Measurements from ENCODE around the gene LCE1D.

The LCE1D gene

GRCh38 chr1:152776361-152776760, 20.2 kb upstream of the LCE1D start:
- H3K4me3 ChIP-seq (ENCODE audit: low read depth, low read length), result no peak overlapping the region
- DNase-seq (ENCODE audit: low read depth), result no peak
- no peak for TF ChIP-seq CTCF (IDR thresholded peaks at IDR 0.05; ENCODE audit: control insufficient read depth, extremely low read depth, insufficient read depth)

GRCh38 chr1:152777510-152778137, 18.9 kb upstream of the LCE1D start:
- DNase-seq (ENCODE audit: low read depth), result no peak
- peak; percentile 18; the same call in 1 of the 2 replicates for TF ChIP-seq CTCF (IDR thresholded peaks at IDR 0.05; ENCODE audit: control insufficient read depth, extremely low read depth, insufficient read depth)

GRCh38 chr1:152783095-152783494, 13.4 kb upstream of the LCE1D start:
- no peak for DNase-seq (ENCODE audit: low read depth)
- no peak overlapping the region for H3K4me3 ChIP-seq (ENCODE audit: low read depth, low read length)
- TF ChIP-seq CTCF (IDR thresholded peaks at IDR 0.05; ENCODE audit: control insufficient read depth, extremely low read depth, insufficient read depth), result no peak

More at GRCh38 chr1:152777510-152778137, 18.9 kb upstream of the LCE1D start:
- no peak overlapping the region for H3K4me3 ChIP-seq (ENCODE audit: low read depth, low read length)

GRCh38 chr1:152786077-152786476, 10.4 kb upstream of the LCE1D start, which contains the start of gene LCE1E:
TSS of gene LCE1E (plus strand) at chr1:152786257. CDS start at chr1:152787300, 1,043 bp downstream.
- TF ChIP-seq CTCF (IDR thresholded peaks at IDR 0.05; ENCODE audit: control insufficient read depth, extremely low read depth, insufficient read depth), result no peak
- no peak within 1 kb of the TSS for H3K4me3 ChIP-seq (ENCODE audit: low read depth, low read length)
- DNase-seq (ENCODE audit: low read depth), result no peak

GRCh38 chr1:152795686-152796085, 835 bp upstream of the LCE1D start:
- no peak for DNase-seq (ENCODE audit: low read depth)
- H3K4me3 ChIP-seq (ENCODE audit: low read depth, low read length), result no peak overlapping the region
- no peak for TF ChIP-seq CTCF (IDR thresholded peaks at IDR 0.05; ENCODE audit: control insufficient read depth, extremely low read depth, insufficient read depth)

GRCh38 chr1:152801333-152801732, 4.8 kb downstream of the LCE1D start:
- no peak for DNase-seq (ENCODE audit: low read depth)
- no peak overlapping the region for H3K4me3 ChIP-seq (ENCODE audit: low read depth, low read length)
- no peak for TF ChIP-seq CTCF (IDR thresholded peaks at IDR 0.05; ENCODE audit: control insufficient read depth, extremely low read depth, insufficient read depth)

- H3K4me3 ChIP-seq (ENCODE audit: low read depth, low read length), result no peak within 1 kb of the TSS
- no peak for DNase-seq (ENCODE audit: low read depth)
- no peak for TF ChIP-seq CTCF (IDR thresholded peaks at IDR 0.05; ENCODE audit: control insufficient read depth, extremely low read depth, insufficient read depth)
These were observed 10.1 kb downstream of the LCE1D start, which contains the start of gene LCE1C for GRCh38 chr1:152806576-152806975. TSS of gene LCE1C (minus strand) at chr1:152806651. CDS start at chr1:152805478, 1,173 bp downstream.

All from LNCaP clone FGC (cell line).